ENCODE measurements around the gene UNC93A. TPM values are rescaled to one million over a fixed set of nuclear protein-coding genes. Genes with fewer than 3 reads are reported as not detected.

The UNC93A gene
- total and polyA plus RNA-seq, 2 donors (not counting 1 experiment from before 2014, with no cell fraction given) = not detected

- no peaks in the 10 kb centered on the region for H3K36me3 ChIP-seq (ENCODE audit: control insufficient read depth, insufficient read depth, low read length)
- peaks cover 4% of the 10 kb centered on the region for H3K9me3 ChIP-seq (ENCODE audit: control insufficient read depth, insufficient read depth, low read depth, low read length)
- DNase-seq (ENCODE audit: low read depth in 2 of 2) = no peak
- no peak for TF ChIP-seq EZH2 (IDR thresholded peaks at IDR 0.05; ENCODE audit: low read length, missing control alignments)
- TF ChIP-seq CTCF (conservative IDR thresholded peaks at IDR 0.05 in 1 of 2, IDR thresholded peaks at IDR 0.05 in 1 of 2; ENCODE audit: low read depth in 1 of 2, low read length in 2 of 2) = no peak
- H4K20me1 ChIP-seq (ENCODE audit: control insufficient read depth, extremely low read depth, insufficient read depth, low read length) = no peaks in the 10 kb centered on the region
- no peaks in the 10 kb centered on the region for H3K79me2 ChIP-seq (ENCODE audit: control insufficient read depth, insufficient read depth, low read length)
- H3K4me1 ChIP-seq (ENCODE audit: control insufficient read depth, extremely low read depth, insufficient read depth, low read length) = no peaks in the 10 kb centered on the region
- no peak overlapping the region for H3K9ac ChIP-seq (ENCODE audit: insufficient read depth, low read length)
- H2AFZ ChIP-seq (ENCODE audit: low read length) = no peak overlapping the region
- H3K27ac ChIP-seq (ENCODE audit: insufficient read depth, low read length) = no peak overlapping the region
- no peak overlapping the region for H3K4me3 ChIP-seq (replicated peaks in 1 of 4; ENCODE audit: control extremely low read depth in 1 of 4, insufficient read depth in 1 of 4, low read depth in 3 of 4, low read length in 4 of 4)
- no peak overlapping the region for H3K4me2 ChIP-seq (ENCODE audit: extremely low read depth, insufficient read depth, low read length)
- no peaks in the 10 kb centered on the region for H3K27me3 ChIP-seq (ENCODE audit: control insufficient read depth, insufficient read depth, low read length)
Measured at GRCh38 chr6:167337675-167338449, 46.7 kb downstream of the UNC93A start.

- no peak overlapping the region for H3K27ac ChIP-seq (ENCODE audit: insufficient read depth, low read length)
- DNase-seq (ENCODE audit: low read depth in 2 of 2) = no peak
- H3K36me3 ChIP-seq (ENCODE audit: control insufficient read depth, insufficient read depth, low read length) = no peaks in the 10 kb centered on the region
- TF ChIP-seq EZH2 (IDR thresholded peaks at IDR 0.05; ENCODE audit: low read length, missing control alignments) (no peak), CTCF (conservative IDR thresholded peaks at IDR 0.05 in 1 of 2, IDR thresholded peaks at IDR 0.05 in 1 of 2; ENCODE audit: low read depth in 1 of 2, low read length in 2 of 2) (no peak)
- no peaks in the 10 kb centered on the region for H3K4me1 ChIP-seq (ENCODE audit: control insufficient read depth, extremely low read depth, insufficient read depth, low read length)
- H3K4me3 ChIP-seq (replicated peaks in 1 of 4; ENCODE audit: control extremely low read depth in 1 of 4, insufficient read depth in 1 of 4, low read depth in 3 of 4, low read length in 4 of 4) = no peak overlapping the region
- H3K9ac ChIP-seq (ENCODE audit: insufficient read depth, low read length) = no peak overlapping the region
- H3K9me3 ChIP-seq (ENCODE audit: control insufficient read depth, insufficient read depth, low read depth, low read length) = peaks cover 4% of the 10 kb centered on the region
- no peak overlapping the region for H2AFZ ChIP-seq (ENCODE audit: low read length)
- no peaks in the 10 kb centered on the region for H4K20me1 ChIP-seq (ENCODE audit: control insufficient read depth, extremely low read depth, insufficient read depth, low read length)
- H3K79me2 ChIP-seq (ENCODE audit: control insufficient read depth, insufficient read depth, low read length) = no peaks in the 10 kb centered on the region
- H3K4me2 ChIP-seq (ENCODE audit: extremely low read depth, insufficient read depth, low read length) = no peak overlapping the region
- H3K27me3 ChIP-seq (ENCODE audit: control insufficient read depth, insufficient read depth, low read length) = no peaks in the 10 kb centered on the region
Measured at GRCh38 chr6:167338541-167339117, 47.5 kb downstream of the UNC93A start.

- no peaks in the 10 kb centered on the region for H3K36me3 ChIP-seq (ENCODE audit: control insufficient read depth, insufficient read depth, low read length)
- no peak overlapping the region for H3K27ac ChIP-seq (ENCODE audit: insufficient read depth, low read length)
- peaks cover 4% of the 10 kb centered on the region for H3K9me3 ChIP-seq (ENCODE audit: control insufficient read depth, insufficient read depth, low read depth, low read length)
- no peaks in the 10 kb centered on the region for H4K20me1 ChIP-seq (ENCODE audit: control insufficient read depth, extremely low read depth, insufficient read depth, low read length)
- no peak overlapping the region for H3K9ac ChIP-seq (ENCODE audit: insufficient read depth, low read length)
- H3K4me3 ChIP-seq (replicated peaks in 1 of 4; ENCODE audit: control extremely low read depth in 1 of 4, insufficient read depth in 1 of 4, low read depth in 3 of 4, low read length in 4 of 4) = no peak overlapping the region
- H3K4me2 ChIP-seq (ENCODE audit: extremely low read depth, insufficient read depth, low read length) = no peak overlapping the region
- no peaks in the 10 kb centered on the region for H3K4me1 ChIP-seq (ENCODE audit: control insufficient read depth, extremely low read depth, insufficient read depth, low read length)
- no peak for TF ChIP-seq CTCF (conservative IDR thresholded peaks at IDR 0.05 in 1 of 2, IDR thresholded peaks at IDR 0.05 in 1 of 2; ENCODE audit: low read depth in 1 of 2, low read length in 2 of 2)
- no peak for TF ChIP-seq EZH2 (IDR thresholded peaks at IDR 0.05; ENCODE audit: low read length, missing control alignments)
- H3K79me2 ChIP-seq (ENCODE audit: control insufficient read depth, insufficient read depth, low read length) = no peaks in the 10 kb centered on the region
- no peak overlapping the region for H2AFZ ChIP-seq (ENCODE audit: low read length)
- no peak for DNase-seq (ENCODE audit: low read depth in 2 of 2)
- H3K27me3 ChIP-seq (ENCODE audit: control insufficient read depth, insufficient read depth, low read length) = no peaks in the 10 kb centered on the region
Measured at GRCh38 chr6:167341038-167341583, 50.0 kb downstream of the UNC93A start.

Data from fibroblast of lung (primary cell).